SH-SY5Y (cell line): Measurements from ENCODE around the gene GOLT1A.

Source experiments
- GATA2 ChIP-seq: IDR thresholded peaks from 2 replicates; pipeline ENCODE4 v1.6.1; 2011; ENCODE audit warnings: mild to moderate bottlenecking, low read depth, low read length
- GATA3 ChIP-seq: IDR thresholded peaks from 2 replicates; pipeline ENCODE4 v1.6.1; 2011; ENCODE audit warnings: low read depth, mild to moderate bottlenecking, low read length, moderate library complexity

GRCh38 chr1:204192046-204192445 lies 21.7 kb downstream of the GOLT1A start:
- TF ChIP-seq GATA2 = no peak
- no peak for TF ChIP-seq GATA3
